NOMO-1 treated with dmso at 0.1 percent for 144 hours (cell line): ENCODE measurements around the gene IKZF1.
"Not testable (repeated sequence)": the region's sequence is repeated elsewhere in the genome, so short reads cannot be mapped to it uniquely, and the experiment has no call there.

Experiments used
- DNase-seq: peaks from one replicate; lab custom pipeline; 2025; ENCODE audit not compliant: unreplicated experiment; lab: John Stamatoyannopoulos, UW

Gene IKZF1

GRCh38 chr7:50332241-50333165 lies 28.0 kb downstream of the IKZF1 start:
- no peak for DNase-seq

- no peak for DNase-seq
These were observed 28.7 kb downstream of the IKZF1 start for GRCh38 chr7:50333221-50333651.

- no peak for DNase-seq
These were observed 30.0 kb downstream of the IKZF1 start for GRCh38 chr7:50334341-50334994.

GRCh38 chr7:50335230-50335794 lies 30.8 kb downstream of the IKZF1 start:
- DNase-seq, result no peak

- no peak for DNase-seq
These were observed 31.6 kb downstream of the IKZF1 start for GRCh38 chr7:50335795-50336754.

- no peak for DNase-seq
These were observed 32.6 kb downstream of the IKZF1 start for GRCh38 chr7:50336894-50337703.

- DNase-seq, result not testable (repeated sequence)
These were observed 35.0 kb downstream of the IKZF1 start for GRCh38 chr7:50339472-50339871.

- DNase-seq, result no peak
These were observed 35.5 kb downstream of the IKZF1 start for GRCh38 chr7:50339990-50340500.

GRCh38 chr7:50341724-50342123 lies 37.2 kb downstream of the IKZF1 start:
- no peak for DNase-seq

- no peak for DNase-seq
These were observed 38.1 kb downstream of the IKZF1 start for GRCh38 chr7:50342616-50343114.

- DNase-seq, result no peak
These were observed 42.3 kb downstream of the IKZF1 start for GRCh38 chr7:50346545-50347497.

- DNase-seq, result no peak
These were observed 43.2 kb downstream of the IKZF1 start for GRCh38 chr7:50347693-50348092.

- no peak for DNase-seq
These were observed 44.1 kb downstream of the IKZF1 start for GRCh38 chr7:50348469-50349162.

- no peak for DNase-seq
These were observed 44.9 kb downstream of the IKZF1 start for GRCh38 chr7:50349399-50349798.

GRCh38 chr7:50349963-50350944 lies 45.7 kb downstream of the IKZF1 start:
- DNase-seq, result no peak

- no peak for DNase-seq
These were observed 46.8 kb downstream of the IKZF1 start for GRCh38 chr7:50351267-50351666.

- DNase-seq, result no peak
These were observed 47.8 kb downstream of the IKZF1 start for GRCh38 chr7:50352282-50352681.
